ENCODE results near the gene TMEM273. TPM values are rescaled to one million over a fixed set of nuclear protein-coding genes. Genes with fewer than 3 reads are reported as not detected.

TMEM273 gene
- total RNA-seq, 1 experiment from 2014 or later = 0.09 TPM

- no peak overlapping the region for H3K4me3 Mint-ChIP-seq
- no peaks in the 10 kb centered on the region for H3K9me3 Mint-ChIP-seq
- no peaks in the 10 kb centered on the region for H3K36me3 Mint-ChIP-seq
- CTCF ChIA-PET = interaction anchor here (1.1 to 2.1 kb wide), 2 partner anchors 51 to 455 kb away, joined by 6 to 11 read pairs; no protein-coding TSS in a partner anchor
- H3K27ac Mint-ChIP-seq = no peak overlapping the region
- no peak for DNase-seq (ENCODE audit: low spot score)
- TF ChIP-seq SMAD3 (CRISPR knock-in tag; IDR thresholded peaks at IDR 0.05; ENCODE audit: borderline replicate concordance) (no peak), NR2C2 (CRISPR knock-in tag; IDR thresholded peaks at IDR 0.05) (no peak), E2F1 (CRISPR knock-in tag; IDR thresholded peaks at IDR 0.05) (no peak), ZNF532 (CRISPR knock-in tag; IDR thresholded peaks at IDR 0.05; ENCODE audit: borderline replicate concordance) (no peak), E2F5 (CRISPR knock-in tag; IDR thresholded peaks at IDR 0.05) (no peak), USF2 (CRISPR knock-in tag; IDR thresholded peaks at IDR 0.05) (no peak)
- H3K4me1 Mint-ChIP-seq = 0 out of 2 replicates have a peak, but pooled peaks cover 3% of the 10 kb centered on the region
- no peak for ATAC-seq
- POLR2A ChIA-PET = no interaction called here
- H3K27me3 Mint-ChIP-seq (ENCODE audit: low read depth) = peaks cover 21% of the 10 kb centered on the region
These were observed 75.3 kb downstream of the TMEM273 start for GRCh38 chr10:49112851-49113250.

GRCh38 chr10:49112098-49112497 lies 76.1 kb downstream of the TMEM273 start:
- Mint-ChIP-seq H3K36me3 (no peaks in the 10 kb centered on the region), H3K9me3 (no peaks in the 10 kb centered on the region), H3K4me1 (0 out of 2 replicates have a peak, but pooled peaks cover 3% of the 10 kb centered on the region), H3K27me3 (ENCODE audit: low read depth) (peaks cover 21% of the 10 kb centered on the region), H3K27ac (no peak overlapping the region), H3K4me3 (no peak overlapping the region)
- ChIA-PET CTCF (no interaction called here), POLR2A (no interaction called here)
- no peak for TF ChIP-seq GABPB1 (CRISPR knock-in tag; IDR thresholded peaks at IDR 0.05)
- no peak for TF ChIP-seq AR (CRISPR knock-in tag; IDR thresholded peaks at IDR 0.05)
- no peak for TF ChIP-seq IRF2 (CRISPR knock-in tag; IDR thresholded peaks at IDR 0.05; ENCODE audit: borderline replicate concordance, low read depth)
- TF ChIP-seq GRHL2 (CRISPR knock-in tag; IDR thresholded peaks at IDR 0.05; ENCODE audit: insufficient replicate concordance, severe bottlenecking) = no peak
- TF ChIP-seq ZNF138 (CRISPR knock-in tag; conservative IDR thresholded peaks at IDR 0.05) = no peak
- ATAC-seq (no peak), DNase-seq (ENCODE audit: low spot score) (no peak)

GRCh38 chr10:49111320-49111698 lies 76.9 kb downstream of the TMEM273 start:
- H3K4me1 Mint-ChIP-seq = 0 out of 2 replicates have a peak, but pooled peaks cover 3% of the 10 kb centered on the region
- CTCF ChIA-PET = no interaction called here
- POLR2A ChIA-PET = no interaction called here
- no peak for ATAC-seq
- no peaks in the 10 kb centered on the region for H3K9me3 Mint-ChIP-seq
- H3K4me3 Mint-ChIP-seq = no peak overlapping the region
- H3K27ac Mint-ChIP-seq = no peak overlapping the region
- H3K36me3 Mint-ChIP-seq = no peaks in the 10 kb centered on the region
- DNase-seq (ENCODE audit: low spot score) = no peak
- H3K27me3 Mint-ChIP-seq (ENCODE audit: low read depth) = peaks cover 19% of the 10 kb centered on the region
- TF ChIP-seq ZNF317 (CRISPR knock-in tag; IDR thresholded peaks at IDR 0.05; ENCODE audit: borderline replicate concordance, low read depth) = no peak
- no peak for TF ChIP-seq USF1 (CRISPR knock-in tag; IDR thresholded peaks at IDR 0.05)
- no peak for TF ChIP-seq ZMAT4 (CRISPR knock-in tag; IDR thresholded peaks at IDR 0.05)
- TF ChIP-seq ZNF263 (CRISPR knock-in tag; IDR thresholded peaks at IDR 0.05; ENCODE audit: low read depth) = no peak
- no peak for TF ChIP-seq AR (CRISPR knock-in tag; IDR thresholded peaks at IDR 0.05)
- no peak for TF ChIP-seq KAT7 (CRISPR knock-in tag; IDR thresholded peaks at IDR 0.05; ENCODE audit: borderline replicate concordance)
- no peak for TF ChIP-seq SOX15 (CRISPR knock-in tag; IDR thresholded peaks at IDR 0.05)
